Lower leg skin (tissue), 3 donors: ENCODE measurements around the gene SMARCC2.

Source experiments
- POLR2A ChIP-seq, 2 donors: fragments of 450-650 bp; IDR thresholded peaks; one replicate each; pipeline ENCODE4 v1.6.1; 2016 to 2017; ENCODE audit warnings: antibody characterized with exemption in 2 of 2, mild to moderate bottlenecking in 1 of 2, moderate library complexity in 1 of 2
- TF ChIP-seq, protein P1 (sequence below), 3 donors: fragments of 450-650 bp; IDR thresholded peaks; one replicate each; pipeline ENCODE4 v1.5.1; 2016; ENCODE audit warnings: antibody characterized with exemption in 3 of 3, mild to moderate bottlenecking in 3 of 3, moderate library complexity in 2 of 3

DNA sequence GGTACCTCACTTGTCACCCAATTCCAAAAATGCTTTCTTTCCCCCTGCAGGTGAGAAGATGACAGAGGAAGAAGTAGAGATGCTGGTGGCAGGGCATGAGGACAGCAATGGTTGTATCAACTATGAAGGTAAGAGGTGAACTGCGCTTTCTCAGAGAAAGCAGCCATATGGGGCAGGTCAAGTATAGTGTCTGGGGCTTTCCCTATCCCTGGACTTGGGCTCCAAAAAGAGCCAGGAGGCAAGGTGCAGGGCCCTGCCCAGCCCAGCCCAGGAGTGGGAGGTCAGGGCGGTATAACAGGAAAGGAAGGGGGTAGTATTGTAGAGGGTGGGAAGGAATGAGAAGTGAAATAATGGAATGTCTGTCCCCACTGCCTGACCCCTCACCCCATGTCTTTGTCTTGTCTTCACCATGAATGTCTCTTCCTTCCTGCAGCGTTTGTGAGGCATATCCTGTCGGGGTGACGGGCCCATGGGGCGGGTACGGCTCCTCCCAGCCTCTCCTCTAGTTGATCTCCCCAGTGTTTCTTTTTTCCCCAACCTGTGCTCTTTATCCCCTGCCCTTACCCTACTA is 29.0 kb downstream of the SMARCC2 start:
- TF ChIP-seq POLR2A (IDR thresholded peaks at IDR 0.05): no peak
- TF ChIP-seq, protein P1, sequence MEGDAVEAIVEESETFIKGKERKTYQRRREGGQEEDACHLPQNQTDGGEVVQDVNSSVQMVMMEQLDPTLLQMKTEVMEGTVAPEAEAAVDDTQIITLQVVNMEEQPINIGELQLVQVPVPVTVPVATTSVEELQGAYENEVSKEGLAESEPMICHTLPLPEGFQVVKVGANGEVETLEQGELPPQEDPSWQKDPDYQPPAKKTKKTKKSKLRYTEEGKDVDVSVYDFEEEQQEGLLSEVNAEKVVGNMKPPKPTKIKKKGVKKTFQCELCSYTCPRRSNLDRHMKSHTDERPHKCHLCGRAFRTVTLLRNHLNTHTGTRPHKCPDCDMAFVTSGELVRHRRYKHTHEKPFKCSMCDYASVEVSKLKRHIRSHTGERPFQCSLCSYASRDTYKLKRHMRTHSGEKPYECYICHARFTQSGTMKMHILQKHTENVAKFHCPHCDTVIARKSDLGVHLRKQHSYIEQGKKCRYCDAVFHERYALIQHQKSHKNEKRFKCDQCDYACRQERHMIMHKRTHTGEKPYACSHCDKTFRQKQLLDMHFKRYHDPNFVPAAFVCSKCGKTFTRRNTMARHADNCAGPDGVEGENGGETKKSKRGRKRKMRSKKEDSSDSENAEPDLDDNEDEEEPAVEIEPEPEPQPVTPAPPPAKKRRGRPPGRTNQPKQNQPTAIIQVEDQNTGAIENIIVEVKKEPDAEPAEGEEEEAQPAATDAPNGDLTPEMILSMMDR (IDR thresholded peaks at IDR 0.05): no peak
